IPS DF 6.9 (cell line): Measurements from ENCODE around the gene XPO4.
A peak's percentile ranks its signal among the peaks of the same experiment; 100 is the strongest.
"Not testable (repeated sequence)": the region's sequence is repeated elsewhere in the genome, so short reads cannot be mapped to it uniquely, and the experiment has no call there.

Experiments used
- DNase-seq: peaks from one replicate; pipeline ENCODE4 v3.0.0-alpha.2; 2013; ENCODE audit warnings: low read depth, low spot score
- H3K27ac ChIP-seq: one replicate; pipeline ENCODE4 v1.5.1; 2013; ENCODE audit warnings: low read length, control low read depth
- H3K27me3 ChIP-seq: 2 replicates; pipeline ENCODE4 v1.6.1; 2013; ENCODE audit warnings: mild to moderate bottlenecking, low read length; ENCODE audit not compliant: control insufficient read depth, insufficient read depth
- H3K36me3 ChIP-seq: 2 replicates; pipeline ENCODE4 v1.6.1; 2013; ENCODE audit warnings: low read length; ENCODE audit not compliant: control insufficient read depth, insufficient read depth
- H3K4me1 ChIP-seq: 2 replicates; pipeline ENCODE4 v1.6.1; 2013; ENCODE audit warnings: low read length; ENCODE audit not compliant: control insufficient read depth, insufficient read depth
- H3K4me3 ChIP-seq: 2 replicates; pipeline ENCODE4 v1.5.1; 2013; ENCODE audit warnings: mild to moderate bottlenecking, low read length
- H3K9me3 ChIP-seq: 2 replicates; pipeline ENCODE4 v1.6.1; 2013; ENCODE audit warnings: low read length, inconsistent platforms; ENCODE audit not compliant: control insufficient read depth, insufficient read depth
- WGBS: extraction: QIAGEN DNeasy Blood & Tissue Kit; methylation state at CpG from one replicate; pipeline ENCODE4 v1.1.7; 2013; ENCODE audit warnings: mixed read lengths, missing lambda C conversion rate; ENCODE audit not compliant: insufficient read length, insufficient coverage; 5-methylcytosine and 5-hydroxymethylcytosine counted together

The XPO4 gene

DNA sequence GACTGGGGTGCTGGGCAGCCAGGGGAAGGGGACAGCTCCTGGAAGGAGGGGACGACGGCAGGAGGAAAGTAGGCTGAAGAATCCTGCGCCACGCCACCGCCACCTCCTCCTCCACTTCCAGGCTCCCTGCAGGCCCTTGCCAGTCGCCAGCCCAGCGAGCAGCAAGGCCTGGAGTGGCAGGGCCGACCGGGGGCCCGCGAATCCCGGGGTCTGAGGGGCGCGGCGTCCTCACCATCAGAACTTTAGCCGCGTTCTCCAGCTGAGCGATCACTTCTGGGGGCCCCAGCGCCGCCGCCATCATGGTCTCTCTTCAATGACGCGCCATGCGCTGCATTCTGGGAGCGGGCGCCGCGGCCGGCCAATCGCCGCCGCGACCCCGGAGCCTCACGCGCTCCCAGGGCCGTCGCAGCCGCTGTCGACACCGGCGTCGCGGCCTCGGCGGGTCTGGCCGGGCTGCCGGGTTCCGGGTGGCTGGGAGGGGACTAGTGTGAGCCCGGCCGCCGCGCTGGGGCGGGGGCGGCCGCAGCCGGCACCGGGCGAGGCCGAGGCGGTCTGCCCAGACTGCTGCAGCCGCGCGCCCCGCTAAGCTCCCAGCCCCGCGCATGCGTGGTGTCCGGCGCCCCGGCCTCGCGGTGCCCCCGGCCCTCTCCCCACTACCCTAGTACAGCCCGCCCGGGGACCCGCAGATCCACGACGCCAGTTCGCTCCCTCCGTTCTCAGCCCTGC lies at the start of gene XPO4:
Gene XPO4, minus strand, starts transcription at position 309 of the 726 bp plus-strand sequence. Its CDS starts 8 bp downstream, at position 301.
- Histone ChIP-seq H3K4me1 (no peaks in the 10 kb centered on the region), H3K27ac (no peak within 1 kb of the TSS), H3K27me3 (no peaks in the 10 kb centered on the region), H3K36me3 (no peaks in the 10 kb centered on the region), H3K9me3 (no peaks in the 10 kb centered on the region), H3K4me3 (peak within 1 kb of the TSS; percentile 89)
- no peak for DNase-seq
- WGBS = no CpG with 5 or more reads among the region's 81 CpGs

DNA sequence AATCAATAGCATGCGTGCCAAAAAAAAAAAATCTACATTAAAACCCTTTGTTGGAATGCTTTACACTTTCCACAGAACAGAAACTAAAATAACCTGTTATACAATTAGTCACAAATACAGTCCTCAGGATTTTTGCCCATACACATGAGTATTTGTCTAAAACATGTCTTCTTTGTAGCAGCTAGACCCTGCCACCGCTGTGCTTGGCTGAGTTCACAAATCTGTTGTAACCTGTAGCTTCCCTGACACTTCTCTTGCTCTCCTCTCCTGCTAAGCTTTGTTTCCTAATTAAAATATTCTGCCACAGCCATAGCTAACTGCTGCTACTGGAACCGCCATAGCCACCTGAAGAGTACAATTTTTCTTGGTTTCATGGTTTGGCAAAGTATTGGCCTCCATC lies 45.5 kb upstream of the XPO4 start:
- not testable (repeated sequence) for DNase-seq, H3K27me3 ChIP-seq, H3K27ac ChIP-seq, H3K4me3 ChIP-seq, H3K36me3 ChIP-seq, H3K9me3 ChIP-seq, H3K4me1 ChIP-seq
- no CpG with 5 or more reads among the region's 3 CpGs for WGBS

DNA sequence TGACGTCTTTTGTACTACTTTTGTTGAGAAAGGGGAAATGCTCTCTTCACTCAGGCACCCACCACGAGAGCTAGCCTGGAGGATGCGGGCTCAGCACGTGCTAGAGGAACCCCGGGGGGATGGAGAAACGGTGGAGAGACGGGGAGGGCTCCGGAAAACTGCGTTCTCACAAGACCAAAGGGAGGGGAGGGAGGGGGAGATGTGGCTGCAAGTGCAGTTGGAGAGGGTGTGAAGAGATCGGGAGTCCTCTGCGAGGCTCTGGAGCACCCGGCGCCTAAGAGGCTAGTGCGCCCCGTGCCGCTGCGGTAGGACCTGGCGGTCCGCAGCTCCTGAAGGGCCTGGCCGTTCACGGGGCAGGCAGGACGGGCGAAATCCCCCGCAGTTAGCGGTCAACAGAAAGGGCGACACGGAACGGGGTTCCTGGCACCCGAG lies 43.4 kb upstream of the XPO4 start:
- no peaks in the 10 kb centered on the region for H3K9me3 ChIP-seq
- WGBS = no CpG with 5 or more reads among the region's 29 CpGs
- no peaks in the 10 kb centered on the region for H3K4me1 ChIP-seq
- DNase-seq = no peak
- H3K27me3 ChIP-seq = no peaks in the 10 kb centered on the region
- H3K27ac ChIP-seq = no peak overlapping the region
- H3K4me3 ChIP-seq = peak overlapping the region; percentile 14; the same call in 1 of the 2 replicates
- H3K36me3 ChIP-seq = no peaks in the 10 kb centered on the region

DNA sequence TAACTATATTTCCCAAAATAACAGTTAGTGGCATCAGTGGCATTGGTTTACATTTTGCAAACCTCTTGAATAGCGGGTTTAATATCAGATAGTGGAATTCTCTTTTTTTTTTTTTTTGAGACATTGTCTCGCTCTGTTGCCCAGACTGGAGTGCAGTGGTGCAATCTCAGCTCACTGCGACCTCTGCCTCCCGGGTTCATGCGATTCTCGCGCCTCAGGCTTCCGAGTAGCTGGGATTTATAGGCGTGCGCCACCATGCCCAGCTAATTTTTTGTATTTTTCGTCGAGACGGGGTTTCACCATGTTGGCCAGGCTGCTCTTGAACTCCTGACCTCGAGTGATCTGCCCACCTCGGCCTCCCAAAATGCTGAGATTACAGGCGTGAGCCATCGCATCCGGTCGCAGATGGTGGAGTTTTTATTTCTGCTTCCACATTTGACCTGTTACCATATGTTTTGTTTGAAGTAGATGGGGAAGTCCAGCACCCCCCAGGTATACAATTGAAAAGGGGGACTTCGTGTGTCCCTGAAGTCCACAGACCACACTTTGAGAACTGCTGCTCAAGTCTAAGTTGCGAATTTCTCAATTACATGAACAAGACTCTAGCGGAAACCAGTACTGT lies 40.5 kb upstream of the XPO4 start:
- Histone ChIP-seq H3K27ac (no peak overlapping the region), H3K4me3 (no peak overlapping the region), H3K4me1 (peaks cover 3% of the 10 kb centered on the region; the same call in 1 of the 2 replicates), H3K36me3 (no peaks in the 10 kb centered on the region), H3K27me3 (no peaks in the 10 kb centered on the region), H3K9me3 (no peaks in the 10 kb centered on the region)
- no CpG with 5 or more reads among the region's 22 CpGs for WGBS
- DNase-seq = no peak

DNA sequence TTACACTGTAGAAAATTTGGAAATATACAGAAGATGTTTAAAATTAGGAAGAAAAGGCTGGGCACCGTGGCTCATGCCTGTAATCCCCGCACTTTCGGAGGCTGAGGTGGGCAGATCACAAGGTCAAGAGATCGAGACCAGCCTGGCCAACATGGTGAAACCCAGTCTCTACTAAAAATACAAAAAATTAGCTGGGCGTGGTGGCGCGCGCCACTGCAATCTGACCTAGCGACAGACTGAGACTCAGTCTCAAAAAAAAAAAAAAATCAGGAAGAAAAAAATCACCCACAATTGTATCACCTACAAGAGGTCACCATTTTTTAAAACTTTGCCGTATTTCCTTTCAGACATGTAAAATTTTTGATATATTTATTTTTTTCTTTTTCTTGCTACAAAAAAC lies 38.0 kb upstream of the XPO4 start:
- no CpG with 5 or more reads among the region's 10 CpGs for WGBS

DNA sequence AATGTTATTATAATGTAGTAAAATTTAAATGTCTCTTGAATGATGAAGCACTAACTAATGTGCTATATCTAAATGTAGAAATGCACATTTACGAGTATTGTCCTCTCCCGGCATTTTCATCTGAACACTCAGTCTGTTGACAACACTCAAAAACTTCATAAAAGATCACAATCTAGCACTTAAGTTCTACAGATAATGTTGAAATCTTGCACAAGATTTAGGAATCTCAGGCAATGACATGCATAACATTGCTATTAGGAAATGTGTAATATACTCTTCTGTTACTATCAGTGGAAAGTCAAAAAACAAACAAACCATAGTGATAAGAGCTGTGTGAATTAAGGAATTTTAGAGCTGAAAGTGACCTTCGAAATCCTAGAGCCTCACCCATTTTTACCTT lies 37.5 kb upstream of the XPO4 start:
- H3K27me3 ChIP-seq = no peaks in the 10 kb centered on the region
- no peak overlapping the region for H3K4me3 ChIP-seq
- no peak overlapping the region for H3K27ac ChIP-seq
- DNase-seq = no peak
- no CpG with 5 or more reads among the region's 3 CpGs for WGBS
- H3K9me3 ChIP-seq = no peaks in the 10 kb centered on the region
- peaks cover 3% of the 10 kb centered on the region; the same call in 1 of the 2 replicates for H3K4me1 ChIP-seq
- H3K36me3 ChIP-seq = no peaks in the 10 kb centered on the region

More for the DNA sequence above, 38.0 kb upstream of the XPO4 start:
- H3K27ac ChIP-seq, DNase-seq, H3K4me1 ChIP-seq, H3K9me3 ChIP-seq, H3K27me3 ChIP-seq, H3K36me3 ChIP-seq, H3K4me3 ChIP-seq: not testable (repeated sequence)

DNA sequence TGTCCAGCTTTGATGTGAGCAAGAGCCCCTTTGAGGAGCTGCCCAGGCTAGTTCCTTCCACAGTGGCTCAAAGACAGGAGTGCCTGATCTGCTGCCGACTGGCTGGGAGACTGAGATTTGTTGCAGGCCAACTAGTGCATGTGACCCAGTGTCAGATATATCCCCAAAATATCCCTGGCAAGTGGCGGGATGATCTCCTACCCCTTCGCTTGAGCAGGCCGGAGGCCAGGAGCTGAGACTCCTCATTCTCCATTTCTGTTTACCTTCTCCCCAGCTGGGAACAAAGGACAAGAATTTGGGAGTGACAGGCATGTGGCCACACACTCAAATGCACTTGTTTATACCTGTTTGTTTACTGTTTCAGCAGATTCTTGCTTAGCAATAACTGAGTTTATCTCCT lies 37.1 kb upstream of the XPO4 start:
- H3K4me1 ChIP-seq = peaks cover 3% of the 10 kb centered on the region; the same call in 1 of the 2 replicates
- H3K27ac ChIP-seq = no peak overlapping the region
- DNase-seq = no peak
- H3K36me3 ChIP-seq = no peaks in the 10 kb centered on the region
- H3K4me3 ChIP-seq = no peak overlapping the region
- H3K27me3 ChIP-seq = no peaks in the 10 kb centered on the region
- no peaks in the 10 kb centered on the region for H3K9me3 ChIP-seq
- WGBS = no CpG with 5 or more reads among the region's 4 CpGs

DNA sequence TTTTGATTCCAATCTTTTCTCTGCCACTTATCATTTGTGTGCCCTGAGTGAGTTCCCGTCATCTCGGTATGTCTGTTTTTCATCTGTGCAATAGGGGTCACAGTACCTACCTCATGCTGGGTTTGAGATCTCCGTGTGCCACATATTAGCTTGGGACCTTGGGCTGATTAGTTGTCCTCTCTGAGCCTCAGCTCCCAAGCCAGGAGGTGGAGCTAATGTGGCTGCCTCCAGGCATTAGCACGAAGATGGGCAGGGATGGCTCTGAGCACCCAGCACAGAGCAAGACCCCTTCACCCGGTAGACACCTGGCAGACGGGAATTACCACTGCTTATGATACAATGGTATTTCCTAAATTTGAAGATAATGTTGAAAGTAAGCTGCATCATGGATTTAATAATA lies 35.8 kb upstream of the XPO4 start:
- H3K9me3 ChIP-seq = no peaks in the 10 kb centered on the region
- H3K4me3 ChIP-seq = no peak overlapping the region
- no CpG with 5 or more reads among the region's 6 CpGs for WGBS
- H3K36me3 ChIP-seq = no peaks in the 10 kb centered on the region
- peaks cover 3% of the 10 kb centered on the region; the same call in 1 of the 2 replicates for H3K4me1 ChIP-seq
- no peaks in the 10 kb centered on the region for H3K27me3 ChIP-seq
- no peak for DNase-seq
- H3K27ac ChIP-seq = no peak overlapping the region

DNA sequence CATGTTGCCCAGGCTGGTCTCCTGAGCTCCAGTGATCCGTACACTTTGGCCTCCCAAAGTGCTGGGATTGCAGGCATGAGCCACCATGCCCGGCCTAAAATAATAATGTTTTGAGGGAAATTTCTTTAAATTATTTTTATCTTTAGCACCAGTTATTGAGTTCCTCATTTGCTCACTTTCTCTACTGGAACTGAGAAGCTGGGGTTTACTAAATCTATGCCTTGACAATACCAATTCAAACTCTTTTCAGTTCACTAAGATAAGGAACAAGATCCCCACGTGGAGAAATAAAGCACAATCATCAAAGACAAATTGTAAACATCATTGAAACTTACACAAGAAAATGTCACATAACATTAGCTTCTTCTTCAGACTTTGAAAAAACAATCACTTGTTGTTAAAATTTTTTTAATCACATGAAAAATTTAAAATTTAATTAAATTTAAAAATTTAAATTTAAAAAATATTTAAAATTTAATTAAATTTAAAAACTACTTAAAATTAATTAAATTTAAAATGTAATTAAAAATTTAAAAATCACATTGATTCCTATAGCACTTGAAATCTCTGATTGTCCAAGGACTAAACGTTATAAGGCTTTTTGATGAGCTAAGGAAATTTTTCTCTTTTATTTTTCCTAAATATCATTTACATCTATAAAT lies 25.2 kb upstream of the XPO4 start:
- no peak for DNase-seq
- Histone ChIP-seq H3K9me3 (no peaks in the 10 kb centered on the region), H3K36me3 (no peaks in the 10 kb centered on the region), H3K4me1 (no peaks in the 10 kb centered on the region), H3K27ac (no peak overlapping the region), H3K4me3 (no peak overlapping the region), H3K27me3 (no peaks in the 10 kb centered on the region)
- no CpG with 5 or more reads among the region's 4 CpGs for WGBS

DNA sequence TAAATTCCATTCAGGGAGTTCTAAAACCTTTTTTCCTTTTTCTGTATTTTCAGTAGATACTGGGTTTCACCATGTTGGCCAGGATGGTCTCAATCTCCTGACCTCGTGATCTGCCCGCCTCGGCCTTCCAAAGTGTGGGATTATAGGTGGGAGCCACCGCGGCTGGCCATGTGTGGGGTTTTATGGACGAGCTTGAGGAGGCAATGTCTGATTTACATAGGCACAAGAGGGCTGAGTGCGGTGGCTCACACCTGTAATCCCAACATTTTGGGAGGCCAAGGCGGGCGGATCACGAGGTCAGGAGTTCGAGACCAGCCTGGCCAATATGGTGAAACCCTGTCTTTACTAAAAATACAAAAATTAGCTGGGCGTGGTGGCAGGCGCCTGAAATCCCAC lies 22.8 kb upstream of the XPO4 start:
- H3K9me3 ChIP-seq, H3K36me3 ChIP-seq, H3K27me3 ChIP-seq, H3K4me1 ChIP-seq, H3K4me3 ChIP-seq, DNase-seq, H3K27ac ChIP-seq: not testable (repeated sequence)
- WGBS = no CpG with 5 or more reads among the region's 13 CpGs
